ENCODE measurements around the gene C1orf74. TPM values are rescaled to one million over a fixed set of nuclear protein-coding genes. Genes with fewer than 3 reads are reported as not detected.

C1orf74 gene
- total RNA-seq, 4 donors from 2014 or later = 2.3 to 3.7 (median 2.8) TPM

DNA sequence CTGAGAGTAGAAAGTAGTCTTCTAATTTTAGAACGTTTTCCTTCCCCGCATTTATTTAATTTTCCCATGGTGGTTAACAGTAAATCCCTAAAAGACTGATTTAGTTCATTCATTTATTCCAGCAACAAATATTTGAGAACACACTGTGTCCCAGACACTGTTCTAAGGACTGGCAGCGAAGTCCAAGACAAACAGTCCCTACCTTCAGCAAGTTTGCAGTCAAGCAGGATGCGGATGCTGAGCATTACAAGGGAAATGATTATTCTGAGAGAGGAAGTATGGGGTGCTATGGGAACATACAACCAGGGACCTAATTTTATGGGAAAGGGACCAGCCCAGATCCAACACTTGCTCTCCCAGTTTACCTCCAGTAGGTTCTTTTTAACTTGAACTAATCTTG is 1.2 kb upstream of the C1orf74 start:
- TF ChIP-seq, protein P1, sequence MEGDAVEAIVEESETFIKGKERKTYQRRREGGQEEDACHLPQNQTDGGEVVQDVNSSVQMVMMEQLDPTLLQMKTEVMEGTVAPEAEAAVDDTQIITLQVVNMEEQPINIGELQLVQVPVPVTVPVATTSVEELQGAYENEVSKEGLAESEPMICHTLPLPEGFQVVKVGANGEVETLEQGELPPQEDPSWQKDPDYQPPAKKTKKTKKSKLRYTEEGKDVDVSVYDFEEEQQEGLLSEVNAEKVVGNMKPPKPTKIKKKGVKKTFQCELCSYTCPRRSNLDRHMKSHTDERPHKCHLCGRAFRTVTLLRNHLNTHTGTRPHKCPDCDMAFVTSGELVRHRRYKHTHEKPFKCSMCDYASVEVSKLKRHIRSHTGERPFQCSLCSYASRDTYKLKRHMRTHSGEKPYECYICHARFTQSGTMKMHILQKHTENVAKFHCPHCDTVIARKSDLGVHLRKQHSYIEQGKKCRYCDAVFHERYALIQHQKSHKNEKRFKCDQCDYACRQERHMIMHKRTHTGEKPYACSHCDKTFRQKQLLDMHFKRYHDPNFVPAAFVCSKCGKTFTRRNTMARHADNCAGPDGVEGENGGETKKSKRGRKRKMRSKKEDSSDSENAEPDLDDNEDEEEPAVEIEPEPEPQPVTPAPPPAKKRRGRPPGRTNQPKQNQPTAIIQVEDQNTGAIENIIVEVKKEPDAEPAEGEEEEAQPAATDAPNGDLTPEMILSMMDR (IDR thresholded peaks at IDR 0.05) = no peak
- WGBS, 2 donors = 88 to 91% methylated on average over 4 of the region's 4 CpGs
- no peak for DNase-seq (ENCODE audit: low spot score in 2 of 2)
- H3K4me3 ChIP-seq (ENCODE audit: low read depth, poor library complexity, severe bottlenecking) = no peak overlapping the region
- intact Hi-C loops (cut with DNase I; ENCODE audit: low total_unique reads) = loop anchor here (2.0 kb wide), 1 partner anchor 37 kb away; no protein-coding TSS in a partner anchor

DNA sequence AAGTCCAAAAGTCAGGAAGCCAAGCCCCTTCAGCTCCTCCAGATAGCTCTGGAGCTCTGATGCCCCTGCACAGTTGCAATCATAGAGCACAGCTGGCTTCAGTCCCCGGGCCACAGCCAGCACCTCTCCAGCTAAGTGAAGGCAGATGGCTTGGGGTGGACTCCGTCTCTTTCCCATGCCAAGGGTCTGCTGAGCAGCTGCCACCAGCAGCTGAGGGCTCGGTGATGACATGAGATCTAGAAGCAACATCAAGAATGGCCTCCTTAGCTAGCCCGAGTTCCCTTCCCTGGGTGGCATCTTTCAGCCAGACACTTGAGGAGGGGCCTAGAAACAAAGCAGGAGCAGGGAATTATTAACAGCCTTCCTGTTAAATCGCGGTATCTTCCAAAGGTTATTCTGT is 973 bp downstream of the C1orf74 start:
- no peak for TF ChIP-seq POLR2A (IDR thresholded peaks at IDR 0.05)
- H3K4me3 ChIP-seq (ENCODE audit: low read depth, poor library complexity, severe bottlenecking) = no peak overlapping the region
- no peak for DNase-seq (ENCODE audit: low spot score in 2 of 2)
- 31 to 37% methylated on average over 6 of the region's 6 CpGs for WGBS, 2 donors
- intact Hi-C loops (cut with DNase I; ENCODE audit: low total_unique reads) = no loop called here

DNA sequence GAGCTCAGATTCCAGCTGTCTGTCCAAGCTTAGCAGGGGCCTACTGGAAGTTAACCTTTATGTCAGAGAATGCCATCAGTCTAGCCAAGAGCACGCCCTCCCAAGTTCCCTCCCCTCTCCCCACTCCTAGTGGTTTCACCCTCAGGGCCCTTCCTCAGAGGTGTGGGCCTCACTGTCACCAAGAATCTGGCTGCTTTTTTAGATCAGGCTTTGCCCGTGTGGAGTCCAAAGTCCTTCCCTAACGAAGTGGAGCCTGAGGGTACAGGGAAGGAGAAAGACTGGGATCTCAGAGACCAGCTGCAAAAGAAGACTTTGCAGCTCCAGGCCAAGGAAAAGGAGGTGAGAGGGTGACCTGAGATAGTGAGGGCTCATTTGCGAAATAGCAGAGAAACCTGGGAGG is 4.1 kb downstream of the C1orf74 start:
- no peak for DNase-seq (ENCODE audit: low spot score in 2 of 2)
- 63 to 78% methylated on average over 4 of the region's 4 CpGs for WGBS, 2 donors
- no peak overlapping the region for H3K4me3 ChIP-seq (ENCODE audit: low read depth, poor library complexity, severe bottlenecking)
- TF ChIP-seq, protein P1 (IDR thresholded peaks at IDR 0.05) = no peak
- no peak for TF ChIP-seq POLR2A (IDR thresholded peaks at IDR 0.05)
- intact Hi-C loops (cut with DNase I; ENCODE audit: low total_unique reads) = no loop called here

DNA sequence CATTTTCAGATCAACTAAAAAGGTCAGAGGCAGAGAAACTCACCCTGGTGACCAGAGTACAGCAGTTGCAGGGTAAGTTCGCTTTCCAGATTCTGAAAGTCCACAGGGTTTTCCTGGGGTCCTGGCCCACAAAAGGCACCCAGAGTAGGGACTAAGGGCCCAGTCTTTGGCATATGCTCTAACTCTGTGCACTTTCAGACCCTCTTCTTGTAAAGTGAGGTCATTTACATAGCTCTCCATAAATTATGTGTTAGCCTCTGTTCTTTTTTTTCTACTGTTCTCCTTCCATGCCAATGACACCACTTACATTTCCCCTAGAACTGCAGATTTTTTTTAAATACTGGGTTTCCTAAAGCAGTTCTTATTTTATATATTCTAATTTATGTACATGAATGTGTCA is 6.3 kb downstream of the C1orf74 start:
- H3K4me3 ChIP-seq (ENCODE audit: low read depth, poor library complexity, severe bottlenecking) = no peak overlapping the region
- TF ChIP-seq, protein P1 (IDR thresholded peaks at IDR 0.05) = no peak
- TF ChIP-seq POLR2A (IDR thresholded peaks at IDR 0.05) = no peak
- DNase-seq (ENCODE audit: low spot score in 2 of 2) = no peak
- WGBS, 2 donors = 93 to 100% methylated on average over 1 of the region's 1 CpG
- intact Hi-C loops (cut with DNase I; ENCODE audit: low total_unique reads) = no loop called here

DNA sequence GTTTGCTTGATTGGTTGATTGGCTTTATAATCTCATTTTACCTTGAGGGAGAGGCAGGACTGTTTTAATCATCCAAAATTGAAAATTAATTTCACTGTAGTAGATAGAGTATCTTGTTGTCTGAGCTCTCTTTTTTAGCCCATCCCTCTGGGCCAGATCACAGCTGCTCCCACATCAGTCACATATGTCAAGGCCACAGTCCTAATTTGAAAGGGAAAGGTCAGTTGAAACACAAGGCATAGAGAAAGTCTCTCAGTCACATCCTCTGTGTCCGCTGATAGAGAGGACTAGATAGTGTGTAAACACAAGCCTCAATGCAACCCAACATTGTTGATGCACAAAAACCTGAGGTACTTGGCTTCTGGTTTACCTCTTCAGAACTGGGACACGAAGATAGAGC is 6.8 kb downstream of the C1orf74 start:
- TF ChIP-seq, protein P1 (IDR thresholded peaks at IDR 0.05) = no peak
- no peak for TF ChIP-seq POLR2A (IDR thresholded peaks at IDR 0.05)

DNA sequence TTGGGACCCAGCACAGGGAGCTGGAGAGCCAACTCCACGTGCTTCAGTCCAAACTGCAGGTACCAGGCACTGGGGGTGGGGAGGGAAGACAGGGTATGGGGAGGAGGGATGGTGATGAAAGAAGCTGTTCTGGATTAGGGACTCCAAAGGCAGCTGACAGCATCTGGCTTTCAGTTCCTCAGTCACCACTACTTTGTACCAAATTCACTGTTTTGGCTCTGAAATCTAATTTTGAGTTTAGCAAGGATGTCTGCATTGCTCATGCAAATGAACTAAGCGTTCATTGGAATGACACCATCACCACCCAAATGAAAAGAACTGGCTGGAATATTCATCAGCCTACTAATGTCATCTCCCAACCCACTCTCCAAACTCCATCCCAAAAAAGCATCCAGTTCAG is 8.7 kb downstream of the C1orf74 start:
- WGBS, 2 donors = 65 to 69% methylated on average over 2 of the region's 2 CpGs
- no peak for DNase-seq (ENCODE audit: low spot score in 2 of 2)
- no peak overlapping the region for H3K4me3 ChIP-seq (ENCODE audit: low read depth, poor library complexity, severe bottlenecking)
- no peak for TF ChIP-seq POLR2A (IDR thresholded peaks at IDR 0.05)
- TF ChIP-seq, protein P1 (IDR thresholded peaks at IDR 0.05) = no peak
- intact Hi-C loops (cut with DNase I; ENCODE audit: low total_unique reads) = no loop called here

More for the DNA sequence above, 6.8 kb downstream of the C1orf74 start:
- WGBS, 2 donors = 91 to 100% methylated on average over 2 of the region's 2 CpGs
- intact Hi-C loops (cut with DNase I; ENCODE audit: low total_unique reads) = no loop called here
- H3K4me3 ChIP-seq (ENCODE audit: low read depth, poor library complexity, severe bottlenecking) = no peak overlapping the region
- DNase-seq (ENCODE audit: low spot score in 2 of 2) = no peak
